HFFc6 (cell line): ENCODE results near the gene BRPF3. TPM values are rescaled to one million over a fixed set of nuclear protein-coding genes. Genes with fewer than 3 reads are reported as not detected.

Source experiments
- DNase-seq: peaks from one replicate; pipeline ENCODE4 v3.0.0-alpha.2; 2018
- H3K27ac Mint-ChIP-seq: 2 replicates; pipeline ENCODE4 v1.8.0; 2020; ENCODE audit warnings: mild to moderate bottlenecking, mixed read lengths
- H3K27me3 Mint-ChIP-seq: 2 replicates; pipeline ENCODE4 v1.8.0; 2021; ENCODE audit warnings: mild to moderate bottlenecking, moderate library complexity, mixed read lengths; ENCODE audit not compliant: insufficient read depth
- H3K36me3 Mint-ChIP-seq: 2 replicates; pipeline ENCODE4 v1.8.0; 2021; ENCODE audit warnings: low read depth, mixed read lengths
- H3K4me1 Mint-ChIP-seq: 2 replicates; pipeline ENCODE4 v1.8.0; 2020; ENCODE audit warnings: low read depth, mixed read lengths
- H3K4me3 Mint-ChIP-seq: 2 replicates; pipeline ENCODE4 v1.8.0; 2020; ENCODE audit warnings: mild to moderate bottlenecking, moderate library complexity, mixed read lengths
- H3K9me3 Mint-ChIP-seq: 2 replicates; pipeline ENCODE4 v1.8.0; 2020; ENCODE audit warnings: mild to moderate bottlenecking, mixed read lengths
- total RNA-seq, 6 experiments: library from RNA; stranded (reverse); fragmentation: NEBNext Ultra II Directional; extraction: Animal tissue kit (Norgen Biotek cat#: 25700); gene quantifications; 2 replicates in 1 of 6; 3 replicates in 5 of 6; pipeline ENCODE4 v1.2.3, GENCODE V29; 2021
- TF ChIP-seq, protein P1 (sequence below): fragments of 200-600 bp; sonication (generic); IDR thresholded peaks from 2 replicates; pipeline ENCODE4 v1.5.0; 2021; ENCODE audit warnings: antibody characterized with exemption, mild to moderate bottlenecking

Gene BRPF3
- total RNA-seq, 6 experiments from 2014 or later, result 26.5 to 32.4 (median 28.9) TPM

GRCh38 chr6:36155662-36156061 is 40.9 kb upstream of the BRPF3 start:
- Mint-ChIP-seq H3K4me1 (peaks cover 6% of the 10 kb centered on the region; the same call in 1 of the 2 replicates), H3K27me3 (peaks cover 7% of the 10 kb centered on the region), H3K9me3 (peaks cover 31% of the 10 kb centered on the region), H3K4me3 (no peak overlapping the region), H3K27ac (no peak overlapping the region), H3K36me3 (peaks cover 25% of the 10 kb centered on the region; the same call in 1 of the 2 replicates)
- no peak for DNase-seq
- TF ChIP-seq, protein P1, sequence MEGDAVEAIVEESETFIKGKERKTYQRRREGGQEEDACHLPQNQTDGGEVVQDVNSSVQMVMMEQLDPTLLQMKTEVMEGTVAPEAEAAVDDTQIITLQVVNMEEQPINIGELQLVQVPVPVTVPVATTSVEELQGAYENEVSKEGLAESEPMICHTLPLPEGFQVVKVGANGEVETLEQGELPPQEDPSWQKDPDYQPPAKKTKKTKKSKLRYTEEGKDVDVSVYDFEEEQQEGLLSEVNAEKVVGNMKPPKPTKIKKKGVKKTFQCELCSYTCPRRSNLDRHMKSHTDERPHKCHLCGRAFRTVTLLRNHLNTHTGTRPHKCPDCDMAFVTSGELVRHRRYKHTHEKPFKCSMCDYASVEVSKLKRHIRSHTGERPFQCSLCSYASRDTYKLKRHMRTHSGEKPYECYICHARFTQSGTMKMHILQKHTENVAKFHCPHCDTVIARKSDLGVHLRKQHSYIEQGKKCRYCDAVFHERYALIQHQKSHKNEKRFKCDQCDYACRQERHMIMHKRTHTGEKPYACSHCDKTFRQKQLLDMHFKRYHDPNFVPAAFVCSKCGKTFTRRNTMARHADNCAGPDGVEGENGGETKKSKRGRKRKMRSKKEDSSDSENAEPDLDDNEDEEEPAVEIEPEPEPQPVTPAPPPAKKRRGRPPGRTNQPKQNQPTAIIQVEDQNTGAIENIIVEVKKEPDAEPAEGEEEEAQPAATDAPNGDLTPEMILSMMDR, result no peak

GRCh38 chr6:36160147-36160760 is 36.3 kb upstream of the BRPF3 start:
- peaks cover 3% of the 10 kb centered on the region for H3K27me3 Mint-ChIP-seq
- peaks cover 10% of the 10 kb centered on the region; the same call in 1 of the 2 replicates for H3K36me3 Mint-ChIP-seq
- H3K4me1 Mint-ChIP-seq, result peaks cover 7% of the 10 kb centered on the region; the same call in 1 of the 2 replicates
- no peak overlapping the region; the same call in 1 of the 2 replicates for H3K27ac Mint-ChIP-seq
- H3K4me3 Mint-ChIP-seq, result no peak overlapping the region
- TF ChIP-seq, protein P1, result no peak
- DNase-seq, result peak; percentile 12
- peaks cover 20% of the 10 kb centered on the region for H3K9me3 Mint-ChIP-seq

DNA sequence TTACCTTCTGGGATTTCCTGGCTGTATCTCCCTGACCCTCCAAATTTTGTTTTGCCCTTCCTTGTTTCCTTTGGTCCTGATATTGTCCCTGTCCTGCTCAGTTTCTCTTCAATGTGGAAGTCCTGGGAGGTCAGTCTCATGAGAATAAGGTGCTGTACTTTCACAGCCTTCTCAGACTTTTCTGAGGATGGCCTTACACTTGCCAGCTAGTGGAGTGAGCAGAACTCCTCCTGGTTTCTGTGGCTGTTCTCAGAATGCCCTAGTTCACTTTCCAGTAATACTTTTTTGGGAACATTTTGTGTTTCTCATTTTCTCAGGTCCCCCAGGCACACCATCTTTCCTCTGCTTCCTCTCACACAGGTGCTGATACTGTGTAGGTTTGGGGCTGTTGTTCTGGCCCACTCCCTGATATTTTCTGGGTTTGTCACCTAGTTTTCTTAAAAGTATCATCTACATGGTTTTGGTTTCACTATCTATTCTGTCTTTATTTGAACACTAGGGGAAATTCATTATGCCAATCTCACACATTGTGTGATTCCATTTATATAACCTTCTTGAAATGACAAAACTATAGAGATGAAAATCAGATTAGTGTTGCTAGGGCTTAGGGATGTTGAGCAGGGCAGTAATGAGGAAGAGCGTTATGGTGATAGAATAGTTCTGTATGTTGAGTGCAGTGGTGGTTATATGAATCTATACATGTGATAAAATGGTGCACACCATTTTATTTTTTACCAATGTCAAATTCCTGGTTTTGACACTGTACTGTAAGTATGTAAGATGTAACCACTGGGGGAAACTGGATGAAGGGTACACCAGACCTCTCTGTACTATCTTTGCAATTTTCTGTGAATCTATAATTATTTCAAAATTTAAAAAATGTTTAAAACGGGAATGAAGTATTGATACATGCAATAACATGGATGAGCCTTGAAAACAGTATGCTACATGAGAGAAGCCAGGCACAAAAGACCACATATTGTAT is 27.2 kb upstream of the BRPF3 start:
- H3K4me1 Mint-ChIP-seq, result peaks cover 6% of the 10 kb centered on the region; the same call in 1 of the 2 replicates
- TF ChIP-seq, protein P1, result no peak
- H3K9me3 Mint-ChIP-seq, result no peaks in the 10 kb centered on the region
- H3K27ac Mint-ChIP-seq, result no peak overlapping the region
- H3K27me3 Mint-ChIP-seq, result peaks cover 9% of the 10 kb centered on the region
- no peak for DNase-seq
- no peaks in the 10 kb centered on the region for H3K36me3 Mint-ChIP-seq
- peak overlapping the region; percentile 0; the same call in 1 of the 2 replicates for H3K4me3 Mint-ChIP-seq

GRCh38 chr6:36170704-36171103 is 25.8 kb upstream of the BRPF3 start:
- Mint-ChIP-seq H3K4me3 (no peak overlapping the region), H3K9me3 (no peaks in the 10 kb centered on the region), H3K27ac (no peak overlapping the region), H3K27me3 (peaks cover 9% of the 10 kb centered on the region), H3K36me3 (no peaks in the 10 kb centered on the region), H3K4me1 (peaks cover 6% of the 10 kb centered on the region; the same call in 1 of the 2 replicates)
- TF ChIP-seq, protein P1, result no peak
- no peak for DNase-seq

- Mint-ChIP-seq H3K9me3 (no peaks in the 10 kb centered on the region), H3K27me3 (peaks cover 9% of the 10 kb centered on the region), H3K27ac (no peak overlapping the region), H3K36me3 (no peaks in the 10 kb centered on the region), H3K4me1 (peaks cover 6% of the 10 kb centered on the region; the same call in 1 of the 2 replicates), H3K4me3 (no peak overlapping the region)
- no peak for DNase-seq
- TF ChIP-seq, protein P1, result no peak
Measured at GRCh38 chr6:36171573-36171972, 25.0 kb upstream of the BRPF3 start.
